ENCODE measurements around the gene SMIM26. TPM values are rescaled to one million over a fixed set of nuclear protein-coding genes. Genes with fewer than 3 reads are reported as not detected.

The SMIM26 gene
- total RNA-seq, 6 experiments from 2014 or later: 59.7 to 71.0 (median 67.7) TPM

- Mint-ChIP-seq H3K4me1 (ENCODE audit: low read depth) (peaks cover 9% of the 10 kb centered on the region; the same call in 1 of the 2 replicates), H3K27me3 (ENCODE audit: insufficient read depth) (no peaks in the 10 kb centered on the region), H3K36me3 (ENCODE audit: low read depth) (peaks cover 16% of the 10 kb centered on the region), H3K9me3 (no peaks in the 10 kb centered on the region), H3K27ac (no peak overlapping the region), H3K4me3 (no peak overlapping the region)
- TF ChIP-seq CTCF (IDR thresholded peaks at IDR 0.05): no peak
- DNase-seq: no peak
Measured at GRCh38 chr20:18615020-18615650, 47.9 kb downstream of the SMIM26 start.

Other genes starting within 250 kb of the SMIM26 start
- 1 to 10 TPM; 1.1 to 1.6 (median 1.5) TPM for gene DZANK1, start 100.4 kb upstream of the SMIM26 start, total RNA-seq (2021; fragmentation: NEBNext Ultra II Directional; extraction: Animal tissue kit (Norgen Biotek cat#: 25700))
- 10 to 100 TPM; 10.7 to 12.8 (median 12.0) TPM for gene POLR3F, start 100.0 kb upstream of the SMIM26 start, total RNA-seq (2021; fragmentation: NEBNext Ultra II Directional; extraction: Animal tissue kit (Norgen Biotek cat#: 25700))
- gene RBBP9, start 70.2 kb upstream of the SMIM26 start, total RNA-seq (2021; fragmentation: NEBNext Ultra II Directional; extraction: Animal tissue kit (Norgen Biotek cat#: 25700)): 10 to 100 TPM; 11.5 to 17.5 (median 15.8) TPM
- gene SEC23B, start 59.5 kb upstream of the SMIM26 start, total RNA-seq (2021; fragmentation: NEBNext Ultra II Directional; extraction: Animal tissue kit (Norgen Biotek cat#: 25700)): 10 to 100 TPM; 50.8 to 63.4 (median 57.6) TPM
- gene DTD1, start 20.6 kb downstream of the SMIM26 start, total RNA-seq (2021; fragmentation: NEBNext Ultra II Directional; extraction: Animal tissue kit (Norgen Biotek cat#: 25700)): 10 to 100 TPM; 53.6 to 75.1 (median 70.6) TPM
- not detected for gene SCP2D1, start 246.4 kb downstream of the SMIM26 start, total RNA-seq (2021; fragmentation: NEBNext Ultra II Directional; extraction: Animal tissue kit (Norgen Biotek cat#: 25700))

Data from HFFc6 (cell line).